Cerebellar nuclear complex (tissue), 1 donor: Measurements from ENCODE around the gene PDE2A.
A peak's percentile ranks its signal among the peaks of the same experiment; 100 is the strongest.

ENCODE experiments used
- DNase-seq, 2 experiments: peaks; one replicate each; lab custom pipeline; 2025; lab: John Stamatoyannopoulos, UW

PDE2A gene

GRCh38 chr11:72673943-72674828 is at the start of gene PDE2A:
Gene PDE2A, minus strand, starts transcription at chr11:72674422. Its CDS starts 215 bp downstream, at chr11:72674207.
- no peak for DNase-seq

DNA sequence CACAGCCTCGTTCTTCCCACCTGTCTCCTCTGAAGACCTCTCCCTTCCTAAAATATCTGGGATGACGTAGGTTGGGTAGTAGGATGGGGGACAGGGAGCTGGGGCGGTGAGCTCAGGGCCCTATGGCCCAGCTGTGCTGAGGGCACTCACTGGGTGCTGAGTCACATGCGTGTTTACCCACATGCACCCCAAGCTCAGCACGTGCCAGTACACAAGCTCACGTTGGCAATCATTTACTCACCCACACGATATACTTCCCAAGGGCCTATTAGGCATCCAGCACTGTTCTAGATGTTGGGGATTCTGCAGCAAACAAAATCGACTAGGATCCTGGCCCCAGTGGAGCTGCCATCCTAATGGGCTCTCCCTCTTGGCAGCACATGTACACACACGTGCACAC is 49.3 kb upstream of the PDE2A start:
- DNase-seq = no peak

GRCh38 chr11:72722050-72722748 is 48.0 kb upstream of the PDE2A start:
- DNase-seq = peak; percentile 73 to 84

DNA sequence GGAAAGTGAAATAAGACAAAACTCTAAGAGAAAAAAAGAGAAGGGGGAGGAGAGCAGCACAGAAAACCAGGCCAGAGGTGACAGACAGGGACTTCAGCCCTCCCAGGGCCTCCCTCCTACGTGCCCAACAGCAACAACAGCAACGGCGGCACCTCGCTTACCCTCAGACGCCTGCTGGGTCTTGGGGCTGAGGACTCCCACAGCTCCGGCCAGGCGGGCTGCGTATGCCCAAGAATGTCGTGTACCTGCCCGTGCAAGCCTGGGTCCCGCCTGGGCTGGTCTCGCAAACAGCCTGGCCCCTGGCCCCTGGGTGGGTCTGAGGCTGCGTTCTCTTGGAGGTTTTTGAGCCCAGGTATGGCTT is 47.4 kb upstream of the PDE2A start:
- no peak for DNase-seq

GRCh38 chr11:72721276-72721675 is 47.1 kb upstream of the PDE2A start:
- DNase-seq = no peak

GRCh38 chr11:72720784-72721183 is 46.6 kb upstream of the PDE2A start:
- no peak for DNase-seq

DNA sequence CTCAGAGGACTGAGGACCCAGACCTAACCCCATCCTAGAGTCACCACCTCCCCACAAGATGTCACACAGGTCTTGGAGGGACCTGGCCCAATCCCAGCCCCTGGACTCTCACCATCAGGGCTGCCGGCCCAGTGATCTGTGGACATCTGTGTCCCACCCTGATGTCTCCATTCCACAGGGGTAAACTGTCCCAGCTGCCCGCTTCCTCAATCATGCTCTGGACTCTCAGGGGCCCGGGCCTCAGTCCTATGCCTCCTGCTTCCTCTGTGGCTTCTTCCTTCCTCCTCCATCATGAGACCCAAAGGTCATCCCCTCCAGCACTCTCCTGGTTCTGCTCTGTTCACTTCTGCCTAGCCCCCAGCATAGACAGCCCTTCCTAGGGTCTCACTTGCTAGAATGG is 45.8 kb upstream of the PDE2A start:
- DNase-seq = no peak

GRCh38 chr11:72719551-72719950 is 45.3 kb upstream of the PDE2A start:
- DNase-seq = no peak

DNA sequence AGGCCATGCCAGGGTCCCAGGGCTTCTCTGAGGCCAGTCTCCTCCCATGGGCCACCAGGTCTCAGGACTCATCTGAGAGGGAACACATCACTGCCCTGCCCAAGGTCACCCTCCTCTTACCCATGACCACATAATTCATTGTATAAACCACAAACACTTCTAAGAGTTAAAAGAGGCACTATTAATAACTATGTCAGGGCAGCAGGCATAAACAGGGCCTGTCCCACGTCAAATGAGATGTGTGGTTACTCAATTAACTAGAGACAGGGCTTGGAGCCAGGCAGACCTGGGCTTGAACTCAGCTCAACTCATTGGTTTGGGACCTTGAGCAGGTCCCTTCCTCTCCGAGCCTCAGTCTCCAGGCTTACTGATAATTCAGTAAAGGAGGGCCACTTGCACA is 44.9 kb upstream of the PDE2A start:
- no peak for DNase-seq

DNA sequence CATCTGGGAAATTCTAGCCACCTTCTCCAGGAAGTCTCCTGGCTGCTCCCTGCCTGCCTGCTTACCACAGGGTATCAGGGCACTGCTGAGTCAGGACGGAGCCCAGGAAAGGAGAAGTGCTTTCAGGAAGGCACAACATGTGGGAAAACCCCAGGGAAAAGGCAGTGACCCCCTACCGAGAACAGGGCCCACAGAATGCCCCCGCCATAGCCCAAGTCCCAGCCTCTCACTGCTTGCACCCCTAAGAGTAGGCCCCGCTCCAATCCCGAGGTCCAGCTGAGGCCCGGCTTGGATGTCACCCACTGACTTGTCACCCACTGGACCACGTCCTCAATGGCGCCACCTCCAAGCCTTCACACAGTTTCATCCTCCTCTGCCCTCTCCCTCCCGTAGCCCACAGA is 43.9 kb upstream of the PDE2A start:
- DNase-seq = no peak

- no peak for DNase-seq
These were observed 42.7 kb upstream of the PDE2A start for GRCh38 chr11:72716788-72717435.

- no peak for DNase-seq
These were observed 42.1 kb upstream of the PDE2A start for GRCh38 chr11:72716290-72716689.

- no peak for DNase-seq
These were observed 38.6 kb upstream of the PDE2A start for GRCh38 chr11:72712841-72713240.

GRCh38 chr11:72712168-72712751 is 38.0 kb upstream of the PDE2A start:
- no peak for DNase-seq

DNA sequence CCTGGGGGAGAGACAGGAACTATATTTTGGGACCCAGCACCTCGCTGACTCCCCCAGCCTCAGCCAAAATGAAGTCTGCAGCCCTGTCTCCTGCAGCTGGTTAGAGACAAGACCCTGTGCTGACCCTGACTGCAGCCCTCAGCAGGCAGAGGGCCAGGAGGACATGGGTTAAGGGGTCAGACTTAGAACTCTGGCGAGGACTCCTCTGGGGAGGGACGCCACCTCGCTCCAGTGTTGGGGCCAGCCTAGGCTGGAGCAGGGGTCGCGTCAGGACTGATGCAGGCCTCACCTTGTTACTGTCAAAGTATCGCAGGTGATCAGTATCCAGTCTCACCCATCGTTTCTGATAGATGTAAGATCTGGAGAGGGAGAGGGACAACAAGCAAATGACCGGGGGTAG is 36.9 kb upstream of the PDE2A start:
- DNase-seq = no peak

- no peak for DNase-seq
These were observed 36.1 kb upstream of the PDE2A start for GRCh38 chr11:72710278-72710677.

GRCh38 chr11:72709478-72710238 is 35.4 kb upstream of the PDE2A start:
- DNase-seq = no peak

DNA sequence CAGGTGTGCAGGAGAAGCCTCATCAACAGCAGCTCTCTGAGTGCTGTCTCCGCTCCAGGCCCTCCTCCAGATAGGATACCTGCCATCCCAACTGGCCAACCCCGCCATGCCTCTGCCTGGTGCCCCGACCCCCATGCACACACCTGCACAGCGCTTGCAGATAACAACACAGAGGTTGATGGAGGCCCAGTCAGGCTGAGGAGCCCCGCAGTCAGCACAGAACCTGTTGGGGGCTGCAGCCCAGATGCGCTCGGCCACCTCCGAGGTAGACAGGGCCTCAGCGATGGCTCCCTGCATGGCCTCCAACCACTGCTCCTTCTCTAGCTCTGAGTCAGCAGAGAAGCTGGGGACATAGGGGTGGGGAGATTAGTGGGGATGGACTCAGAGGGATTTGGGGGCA is 32.8 kb upstream of the PDE2A start:
- DNase-seq = no peak

DNA sequence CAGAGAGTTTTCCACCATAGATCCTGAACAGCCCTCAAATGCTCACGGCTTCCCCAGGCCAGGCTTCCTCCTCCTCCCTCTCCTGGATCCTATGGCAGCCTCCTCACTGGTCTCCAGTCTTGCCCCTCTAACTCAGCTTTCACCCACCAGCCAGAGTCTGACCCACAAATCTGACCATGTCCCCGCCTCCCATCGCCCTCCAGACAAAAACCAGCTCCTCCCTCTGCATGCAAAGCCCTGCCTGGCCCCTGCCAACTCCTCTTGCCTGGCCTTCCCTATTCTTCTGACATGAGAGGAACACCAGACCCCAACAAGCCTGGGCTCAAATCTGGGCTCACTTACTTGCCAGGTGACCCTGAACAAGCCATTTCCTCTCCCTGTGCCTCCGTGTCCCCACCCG is 32.4 kb upstream of the PDE2A start:
- no peak for DNase-seq

- DNase-seq = no peak
These were observed 31.5 kb upstream of the PDE2A start for GRCh38 chr11:72705442-72706365.

DNA sequence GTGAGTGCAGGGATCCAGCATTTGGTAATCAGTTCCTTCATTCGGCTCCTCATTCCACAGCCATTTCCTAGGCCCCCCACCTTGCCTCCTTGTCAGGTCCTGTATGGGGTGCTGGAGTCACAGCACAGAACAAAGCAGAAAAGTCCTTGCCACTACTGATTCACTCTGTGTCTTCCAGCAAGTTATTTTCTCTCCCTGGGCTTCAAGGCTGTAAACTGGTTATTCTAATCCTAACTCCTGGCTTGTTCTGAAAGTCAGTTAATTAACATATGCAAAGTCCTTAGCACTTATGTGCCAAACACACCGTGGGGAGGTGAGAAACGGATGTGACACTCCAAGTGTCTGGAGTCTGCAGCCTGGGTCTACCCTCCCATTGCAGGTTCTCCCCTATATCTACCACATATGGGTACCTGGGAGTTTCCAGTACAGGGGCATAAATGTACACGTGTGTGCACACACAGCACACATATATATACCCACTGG is 30.6 kb upstream of the PDE2A start:
- no peak for DNase-seq
